OCI-LY1 (cell line): Measurements from ENCODE around the gene OGFR.

Source experiments
- H2AFZ ChIP-seq: fragments of 200-600 bp; sonication (generic), shearing (Covaris generic); 2 replicates; pipeline ENCODE4 v1.6.0; 2014; ENCODE audit warnings: antibody characterized with exemption, mild to moderate bottlenecking, low read length
- H3F3A ChIP-seq: fragments of 200-600 bp; sonication (generic), shearing (Covaris generic); 2 replicates; pipeline ENCODE4 v1.6.0; 2014; ENCODE audit warnings: mild to moderate bottlenecking, antibody characterized with exemption, low read length, moderate library complexity; ENCODE audit not compliant: insufficient read depth
- H3K27ac ChIP-seq: fragments of 200-600 bp; sonication (generic); 2 replicates; pipeline ENCODE4 v1.5.1; 2014; ENCODE audit warnings: low read length, mixed run types, mild to moderate bottlenecking, low read depth; ENCODE audit not compliant: poor library complexity, severe bottlenecking
- H3K27me3 ChIP-seq: fragments of 200-600 bp; sonication (generic); 2 replicates; pipeline ENCODE4 v1.6.0; 2014; ENCODE audit warnings: antibody characterized with exemption, mild to moderate bottlenecking, low read length, moderate library complexity; ENCODE audit not compliant: insufficient read depth
- H3K36me3 ChIP-seq: fragments of 200-600 bp; sonication (generic); 2 replicates; pipeline ENCODE4 v1.6.1; 2014; ENCODE audit warnings: mild to moderate bottlenecking, antibody characterized with exemption, low read length, moderate library complexity, mixed read lengths; ENCODE audit not compliant: insufficient read depth
- H3K4me1 ChIP-seq: fragments of 200-600 bp; sonication (generic); 2 replicates; pipeline ENCODE4 v1.5.1; 2014; ENCODE audit warnings: mild to moderate bottlenecking, low read length, moderate library complexity; ENCODE audit not compliant: insufficient read depth, severe bottlenecking
- H3K4me2 ChIP-seq: fragments of 200-600 bp; sonication (generic), shearing (Covaris generic); 2 replicates; pipeline ENCODE4 v1.6.1; 2014; ENCODE audit warnings: low read length
- H3K4me3 ChIP-seq: fragments of 200-600 bp; sonication (generic); 2 replicates; pipeline ENCODE4 v1.5.1; 2014; ENCODE audit warnings: low read length, low read depth, mild to moderate bottlenecking, mixed read lengths; ENCODE audit not compliant: poor library complexity, severe bottlenecking
- H3K79me2 ChIP-seq: fragments of 200-600 bp; shearing (Covaris generic); 2 replicates; pipeline ENCODE4 v1.6.1; 2016; ENCODE audit warnings: mixed run types, low read length, mixed read lengths; ENCODE audit not compliant: insufficient read depth
- H3K9ac ChIP-seq: fragments of 200-600 bp; sonication (generic), shearing (Covaris generic); 2 replicates; pipeline ENCODE4 v1.6.1; 2014; ENCODE audit warnings: mild to moderate bottlenecking, low read length, mixed read lengths
- H3K9me2 ChIP-seq: fragments of 200-600 bp; sonication (generic), shearing (Covaris generic); 2 replicates; pipeline ENCODE4 v1.6.1; 2014; ENCODE audit warnings: low read depth, mild to moderate bottlenecking, low read length, mixed read lengths
- H3K9me3 ChIP-seq: fragments of 200-600 bp; shearing (Covaris generic); 2 replicates; pipeline ENCODE4 v1.6.1; 2014; ENCODE audit warnings: low read length, mixed read lengths
- H4K20me1 ChIP-seq: fragments of 200-600 bp; sonication (generic), shearing (Covaris generic); 2 replicates; pipeline ENCODE4 v1.6.0; 2016; ENCODE audit warnings: mild to moderate bottlenecking, low read length; ENCODE audit not compliant: insufficient read depth
- EZH2 ChIP-seq: fragments of 200-600 bp; sonication (generic), shearing (Covaris generic); IDR thresholded peaks from 2 replicates; pipeline ENCODE4 v1.8.0; 2017; ENCODE audit warnings: borderline replicate concordance, mixed run types, mild to moderate bottlenecking, antibody characterized with exemption, low read length, moderate library complexity, mixed read lengths
- TF ChIP-seq, protein P1 (sequence below): fragments of 200-600 bp; sonication (generic), shearing (Covaris generic); IDR thresholded peaks from 2 replicates; pipeline ENCODE4 v1.5.1; 2017; ENCODE audit warnings: mild to moderate bottlenecking, antibody characterized with exemption, low read length, moderate library complexity, mixed read lengths

Gene OGFR

DNA sequence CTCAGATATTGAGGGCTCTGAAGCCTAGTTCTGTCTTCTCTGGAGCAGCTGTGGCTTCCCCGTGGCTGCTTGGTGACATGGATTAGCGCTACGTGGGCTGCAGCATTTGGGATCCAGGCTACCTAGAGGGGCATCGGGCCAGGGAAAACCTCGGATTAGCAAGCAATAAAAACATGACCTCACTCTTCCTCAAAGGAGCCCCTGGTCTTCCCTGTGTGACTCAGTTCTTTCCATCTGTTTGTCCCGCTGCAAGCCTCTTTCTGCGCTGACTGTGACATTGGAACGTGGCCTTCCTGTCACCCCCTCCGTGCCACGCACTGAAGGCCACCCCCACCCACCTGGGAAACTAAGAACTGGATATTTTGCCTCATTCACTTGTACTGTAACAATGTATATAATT, 4.8 kb upstream of the OGFR start:
- Histone ChIP-seq H3K4me1 (peaks cover 24% of the 10 kb centered on the region), H3K9me2 (no peaks in the 10 kb centered on the region), H3F3A (no peaks in the 10 kb centered on the region; the same call in 1 of the 2 replicates), H3K4me3 (no peak overlapping the region), H3K27ac (no peak overlapping the region), H3K9me3 (no peaks in the 10 kb centered on the region), H4K20me1 (no peaks in the 10 kb centered on the region), H3K9ac (no peak overlapping the region), H3K27me3 (no peaks in the 10 kb centered on the region), H3K79me2 (no peaks in the 10 kb centered on the region), H3K36me3 (peaks cover 35% of the 10 kb centered on the region), H3K4me2 (no peak overlapping the region), H2AFZ (no peak overlapping the region)
- TF ChIP-seq, protein P1, sequence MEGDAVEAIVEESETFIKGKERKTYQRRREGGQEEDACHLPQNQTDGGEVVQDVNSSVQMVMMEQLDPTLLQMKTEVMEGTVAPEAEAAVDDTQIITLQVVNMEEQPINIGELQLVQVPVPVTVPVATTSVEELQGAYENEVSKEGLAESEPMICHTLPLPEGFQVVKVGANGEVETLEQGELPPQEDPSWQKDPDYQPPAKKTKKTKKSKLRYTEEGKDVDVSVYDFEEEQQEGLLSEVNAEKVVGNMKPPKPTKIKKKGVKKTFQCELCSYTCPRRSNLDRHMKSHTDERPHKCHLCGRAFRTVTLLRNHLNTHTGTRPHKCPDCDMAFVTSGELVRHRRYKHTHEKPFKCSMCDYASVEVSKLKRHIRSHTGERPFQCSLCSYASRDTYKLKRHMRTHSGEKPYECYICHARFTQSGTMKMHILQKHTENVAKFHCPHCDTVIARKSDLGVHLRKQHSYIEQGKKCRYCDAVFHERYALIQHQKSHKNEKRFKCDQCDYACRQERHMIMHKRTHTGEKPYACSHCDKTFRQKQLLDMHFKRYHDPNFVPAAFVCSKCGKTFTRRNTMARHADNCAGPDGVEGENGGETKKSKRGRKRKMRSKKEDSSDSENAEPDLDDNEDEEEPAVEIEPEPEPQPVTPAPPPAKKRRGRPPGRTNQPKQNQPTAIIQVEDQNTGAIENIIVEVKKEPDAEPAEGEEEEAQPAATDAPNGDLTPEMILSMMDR, result no peak
- TF ChIP-seq EZH2, result no peak

DNA sequence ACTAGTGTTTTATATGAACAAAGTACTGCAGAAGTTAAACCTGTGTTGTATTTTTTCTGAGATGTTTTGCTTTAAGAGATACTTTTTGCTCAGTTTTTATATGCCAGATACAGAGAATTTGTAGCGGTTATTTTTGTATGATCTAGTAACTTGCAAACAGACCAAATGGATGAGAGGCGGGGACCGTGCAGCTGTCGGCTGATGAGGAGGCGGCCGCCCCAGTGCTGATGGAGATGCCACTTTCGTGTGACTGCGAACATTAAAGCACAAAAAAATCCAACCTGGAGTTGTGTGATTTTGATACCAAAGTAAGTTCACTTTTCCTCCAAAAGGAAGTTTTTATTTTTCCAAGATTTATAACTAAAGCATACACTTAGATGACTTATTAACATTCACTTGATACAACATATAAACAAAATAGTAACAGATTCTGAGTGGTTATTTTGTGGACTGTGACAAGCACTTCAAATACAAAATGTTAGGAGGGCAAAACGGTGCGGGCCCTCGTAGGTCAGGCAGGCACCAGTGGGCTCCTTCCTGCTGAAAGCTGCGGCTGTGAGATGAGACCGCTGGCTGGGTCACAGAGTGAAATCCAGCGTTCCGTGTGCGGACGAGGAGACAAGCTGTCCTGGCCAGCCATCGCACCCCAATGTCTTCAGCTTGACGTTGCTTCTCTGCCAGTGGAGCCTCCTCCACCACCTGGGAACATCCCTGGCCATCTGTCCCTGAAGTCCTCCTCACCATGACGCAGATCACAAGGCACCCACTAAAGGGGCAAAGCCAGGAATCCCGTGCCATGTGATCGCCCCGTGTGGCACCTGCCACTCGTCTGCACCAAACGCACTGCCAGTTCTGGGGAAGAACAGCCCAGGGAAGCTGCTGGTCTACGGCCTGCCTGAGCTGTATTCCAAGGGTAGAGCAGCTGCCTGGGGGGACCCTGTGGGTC, 4.0 kb upstream of the OGFR start:
- Histone ChIP-seq H3K4me1 (peaks cover 22% of the 10 kb centered on the region), H3K9me3 (no peaks in the 10 kb centered on the region), H3K4me3 (no peak overlapping the region), H3K27ac (no peak overlapping the region), H3K9me2 (no peaks in the 10 kb centered on the region), H2AFZ (no peak overlapping the region), H3K4me2 (no peak overlapping the region), H3K9ac (no peak overlapping the region), H4K20me1 (no peaks in the 10 kb centered on the region), H3F3A (no peaks in the 10 kb centered on the region; the same call in 1 of the 2 replicates), H3K79me2 (peaks cover 3% of the 10 kb centered on the region), H3K36me3 (peaks cover 35% of the 10 kb centered on the region), H3K27me3 (no peaks in the 10 kb centered on the region)
- TF ChIP-seq EZH2, result no peak
- TF ChIP-seq, protein P1, result no peak

DNA sequence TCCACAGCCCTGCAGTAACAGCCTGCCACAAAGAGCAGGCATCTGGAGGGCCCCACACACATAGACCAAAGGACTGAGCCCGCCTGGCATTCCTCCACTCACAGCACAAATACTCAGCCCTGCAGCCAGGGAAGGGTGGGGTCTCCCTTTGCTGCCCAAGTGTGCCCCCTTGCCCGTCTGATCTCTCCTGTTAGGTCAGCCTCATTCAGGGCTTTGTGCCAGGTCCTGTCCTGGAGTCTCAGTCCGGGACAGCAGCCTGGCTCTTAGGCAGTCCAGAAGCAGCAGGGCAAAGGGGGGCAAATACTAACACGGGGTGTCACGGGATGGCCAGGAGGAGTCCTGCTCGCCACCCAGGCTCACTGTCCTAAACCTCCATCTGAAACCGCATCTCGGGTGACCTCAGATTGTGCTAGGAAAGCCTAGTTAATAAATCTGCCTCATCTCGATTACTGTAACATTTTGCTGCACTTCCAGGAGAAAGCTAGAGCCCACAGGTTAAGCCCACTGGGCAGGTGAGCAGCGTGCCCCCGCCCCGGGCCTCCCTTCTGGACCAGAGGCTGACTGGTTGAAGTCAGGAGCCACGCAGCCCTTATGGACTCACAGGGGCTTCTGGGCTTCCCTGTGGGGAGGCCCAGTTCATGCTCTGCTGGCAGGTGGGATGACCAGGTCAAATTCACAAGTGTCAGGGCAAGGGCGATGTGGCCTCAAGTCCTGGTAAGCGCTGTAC, 3.2 kb upstream of the OGFR start:
- Histone ChIP-seq H3K4me3 (no peak overlapping the region), H3K36me3 (peaks cover 39% of the 10 kb centered on the region), H3K4me1 (peaks cover 25% of the 10 kb centered on the region), H3F3A (no peaks in the 10 kb centered on the region; the same call in 1 of the 2 replicates), H3K4me2 (no peak overlapping the region), H3K27ac (no peak overlapping the region), H3K9ac (no peak overlapping the region), H3K9me3 (no peaks in the 10 kb centered on the region), H3K79me2 (peaks cover 9% of the 10 kb centered on the region), H3K27me3 (no peaks in the 10 kb centered on the region), H2AFZ (no peak overlapping the region), H3K9me2 (no peaks in the 10 kb centered on the region), H4K20me1 (no peaks in the 10 kb centered on the region)
- TF ChIP-seq EZH2, result no peak
- TF ChIP-seq, protein P1, result no peak
